Measurements from ENCODE around the gene DERA.
"Not testable (repeated sequence)": the region's sequence is repeated elsewhere in the genome, so short reads cannot be mapped to it uniquely, and the experiment has no call there.

The DERA gene

DNA sequence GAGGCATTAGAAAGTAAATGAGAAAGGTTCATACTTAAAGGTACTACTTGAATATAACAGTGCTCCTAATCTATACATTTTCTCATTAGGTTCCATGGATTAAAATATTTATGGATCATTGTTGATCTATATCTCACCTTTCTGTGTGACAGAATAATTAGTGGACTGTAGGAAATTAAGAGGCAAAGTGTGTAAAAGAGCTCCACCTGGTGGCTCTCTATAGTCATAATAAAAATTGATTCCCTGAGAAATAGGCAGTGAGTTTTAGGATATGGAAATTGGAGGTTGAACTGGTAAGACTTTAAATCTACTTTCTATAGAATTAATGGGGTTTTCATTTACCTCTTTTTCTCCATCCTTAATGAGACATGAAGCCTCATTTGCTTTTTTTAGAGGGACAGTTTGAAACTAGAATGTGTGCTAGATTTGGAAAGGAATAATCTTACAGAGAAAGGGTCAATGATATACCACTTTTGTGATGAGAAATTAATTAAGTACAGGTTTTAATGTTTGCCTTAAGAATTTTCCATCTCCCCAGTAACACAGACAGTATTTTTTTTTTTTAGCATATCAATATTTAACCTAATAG lies 11.8 kb upstream of the DERA start:
- DNase-seq (ENCODE audit: low read depth in 3 of 3, low spot score in 1 of 3) = no peak

DNA sequence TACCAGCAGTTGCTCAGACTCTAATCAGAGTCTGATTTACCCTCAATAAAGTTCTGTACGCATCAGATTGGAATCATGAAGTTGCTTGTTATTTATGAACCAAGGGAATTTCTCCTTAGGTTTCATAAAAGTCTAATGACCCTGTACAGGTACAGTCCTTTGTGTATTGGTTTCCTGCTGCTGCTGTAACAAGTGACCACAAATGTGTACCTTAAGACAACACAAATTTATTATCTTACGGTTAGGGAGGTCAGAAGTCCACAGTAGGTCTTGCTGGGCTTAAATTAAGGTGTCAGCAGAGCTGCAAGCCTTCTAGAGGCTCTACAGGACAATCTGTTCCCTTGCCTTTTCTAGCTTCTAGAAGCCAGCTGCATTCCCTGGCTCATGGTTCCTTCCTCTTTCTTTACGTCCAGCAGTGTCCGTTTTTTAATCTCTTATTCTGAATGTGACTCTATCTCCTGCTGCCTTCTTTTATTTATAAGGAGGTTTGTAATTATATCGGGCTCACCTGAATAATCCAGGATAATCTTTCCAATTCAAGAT lies 6.7 kb upstream of the DERA start:
- no peak for DNase-seq (ENCODE audit: low read depth in 3 of 3, low spot score in 1 of 3)

DNA sequence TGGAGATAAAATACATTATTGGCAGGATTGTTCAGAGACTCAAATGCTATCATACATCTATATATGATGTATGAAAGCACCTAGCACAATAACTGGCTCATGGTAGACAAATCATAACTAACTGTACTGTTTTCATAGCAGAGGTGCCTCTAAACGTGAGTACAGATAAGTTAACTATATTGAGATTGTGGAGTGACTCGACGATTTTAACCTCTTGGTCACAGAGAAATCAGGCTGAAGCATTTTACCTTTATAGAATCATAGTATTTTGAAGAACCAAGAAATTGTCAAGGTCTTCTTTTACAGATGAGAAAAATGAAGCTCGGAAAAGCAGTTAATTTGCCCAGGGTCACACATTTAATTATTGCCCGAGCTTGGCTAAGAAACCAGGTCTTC lies 666 bp upstream of the DERA start:
- DNase-seq (ENCODE audit: low read depth in 3 of 3, low spot score in 1 of 3) = no peak

DNA sequence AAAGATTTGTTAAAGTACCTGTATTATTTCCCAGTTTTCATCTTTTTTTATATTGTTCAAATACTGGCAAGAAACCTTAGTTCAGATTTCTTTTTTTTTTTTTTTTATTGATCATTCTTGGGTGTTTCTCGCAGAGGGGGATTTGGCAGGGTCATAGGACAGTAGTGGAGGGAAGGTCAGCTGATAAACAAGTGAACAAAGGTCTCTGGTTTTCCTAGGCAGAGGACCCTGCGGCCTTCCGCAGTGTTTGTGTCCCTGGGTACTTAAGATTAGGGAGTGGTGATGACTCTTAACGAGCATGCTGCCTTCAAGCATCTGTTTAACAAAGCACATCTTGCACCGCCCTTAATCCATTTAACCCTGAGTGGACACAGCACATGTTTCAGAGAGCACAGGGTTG lies 799 bp downstream of the DERA start:
- DNase-seq (ENCODE audit: low read depth in 3 of 3, low spot score in 1 of 3) = not testable (repeated sequence)

DNA sequence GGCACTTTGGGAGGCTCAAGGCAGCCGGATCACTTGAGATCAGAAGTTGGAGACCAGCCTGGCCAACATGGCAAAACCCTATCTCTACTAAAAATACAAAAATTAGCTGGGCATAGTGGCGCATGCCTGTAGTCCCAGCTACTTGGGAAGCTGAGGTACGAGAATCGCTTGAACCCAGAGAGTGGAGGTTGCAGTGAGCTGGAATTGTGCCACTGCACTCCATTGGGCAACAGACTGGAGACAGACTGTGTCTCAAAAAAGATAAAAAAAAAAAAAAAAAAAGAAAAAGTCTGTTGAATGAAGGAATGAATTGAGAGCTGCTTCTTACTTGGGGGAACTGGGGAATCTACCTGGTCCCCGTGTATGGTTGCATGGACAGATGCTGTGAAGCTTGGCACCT lies 3.0 kb downstream of the DERA start:
- not testable (repeated sequence) for DNase-seq (ENCODE audit: low read depth in 3 of 3, low spot score in 1 of 3)

DNA sequence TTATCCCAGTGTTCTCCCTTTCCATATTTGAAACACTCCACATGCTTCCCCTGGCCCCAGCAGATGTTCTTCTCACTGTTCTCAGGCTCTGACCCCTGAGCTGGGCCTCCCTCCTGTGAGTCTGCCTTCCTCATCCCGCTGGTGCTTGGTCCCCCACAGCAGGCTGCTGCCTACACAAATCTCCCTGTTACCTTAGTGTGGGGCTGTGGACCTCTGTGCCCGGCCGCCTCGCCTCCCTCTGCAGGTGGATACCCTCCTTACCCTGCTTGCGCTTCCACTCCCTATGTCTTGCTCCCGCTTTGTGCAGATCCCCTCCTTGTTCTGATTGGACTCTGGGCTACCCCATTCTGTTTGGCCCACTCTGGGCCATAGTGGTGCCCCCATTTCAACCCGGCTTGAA lies 6.9 kb downstream of the DERA start:
- no peak for DNase-seq (ENCODE audit: low read depth in 3 of 3, low spot score in 1 of 3)

DNA sequence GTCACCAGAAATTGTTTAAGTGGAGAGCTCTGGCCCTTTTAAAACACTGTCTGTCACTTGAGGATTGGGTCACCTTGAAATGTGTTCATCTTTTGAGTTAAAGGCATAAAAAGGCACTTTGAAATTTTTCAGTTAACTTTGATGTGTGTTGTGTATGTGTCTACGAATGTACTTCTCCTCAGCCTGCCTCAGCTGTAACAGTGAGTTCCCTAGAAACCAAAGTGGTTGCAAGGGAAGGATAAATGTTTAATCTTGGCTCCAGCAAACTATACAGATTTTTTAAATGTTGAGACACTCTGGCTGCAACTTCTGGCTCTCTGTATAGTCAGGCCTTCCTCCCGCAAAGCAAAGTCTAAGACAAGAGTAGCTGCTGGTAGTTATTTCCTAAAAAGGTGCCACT lies 8.3 kb downstream of the DERA start:
- DNase-seq (ENCODE audit: low read depth in 3 of 3, low spot score in 1 of 3) = no peak

DNA sequence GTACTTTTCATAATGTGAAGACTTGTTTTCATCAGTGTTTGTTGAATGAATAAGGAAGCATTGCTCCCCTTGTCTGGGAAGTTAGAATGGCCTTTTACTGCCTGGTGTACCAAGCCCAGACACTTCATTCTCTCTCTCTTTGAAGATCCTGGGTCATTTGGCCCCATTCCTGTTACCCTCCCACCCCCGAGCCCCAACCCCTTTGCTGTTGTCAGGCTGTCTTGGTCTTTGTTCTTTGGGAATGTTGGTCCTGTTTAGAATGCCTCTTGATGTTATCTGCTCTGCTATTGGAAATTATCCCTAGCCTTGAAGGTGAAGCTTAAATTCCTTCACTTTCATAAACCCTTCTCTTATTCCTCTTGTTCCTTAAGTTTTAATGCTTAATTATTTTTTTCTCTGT lies 13.8 kb downstream of the DERA start:
- DNase-seq (ENCODE audit: low read depth in 3 of 3, low spot score in 1 of 3) = no peak

DNA sequence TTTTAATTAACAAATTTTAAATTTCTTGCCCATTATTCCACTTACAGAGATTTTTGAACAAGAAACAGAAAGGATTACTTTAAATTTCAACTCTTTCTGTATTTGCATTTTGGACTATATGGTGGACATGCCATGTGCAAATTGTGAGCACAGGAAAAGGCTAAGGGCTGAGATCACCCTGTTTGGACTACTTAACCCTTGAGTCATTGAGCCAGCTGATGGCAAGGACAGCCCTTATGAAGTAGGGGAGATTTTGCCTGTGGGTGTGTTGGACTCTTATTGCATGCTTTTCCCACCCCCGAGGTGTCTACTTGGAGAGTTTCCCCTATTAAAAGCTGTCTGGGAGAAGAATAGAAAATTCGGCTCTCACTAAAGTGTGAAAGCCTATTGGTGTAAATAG lies 17.2 kb downstream of the DERA start:
- no peak for DNase-seq (ENCODE audit: low read depth in 3 of 3, low spot score in 1 of 3)

DNA sequence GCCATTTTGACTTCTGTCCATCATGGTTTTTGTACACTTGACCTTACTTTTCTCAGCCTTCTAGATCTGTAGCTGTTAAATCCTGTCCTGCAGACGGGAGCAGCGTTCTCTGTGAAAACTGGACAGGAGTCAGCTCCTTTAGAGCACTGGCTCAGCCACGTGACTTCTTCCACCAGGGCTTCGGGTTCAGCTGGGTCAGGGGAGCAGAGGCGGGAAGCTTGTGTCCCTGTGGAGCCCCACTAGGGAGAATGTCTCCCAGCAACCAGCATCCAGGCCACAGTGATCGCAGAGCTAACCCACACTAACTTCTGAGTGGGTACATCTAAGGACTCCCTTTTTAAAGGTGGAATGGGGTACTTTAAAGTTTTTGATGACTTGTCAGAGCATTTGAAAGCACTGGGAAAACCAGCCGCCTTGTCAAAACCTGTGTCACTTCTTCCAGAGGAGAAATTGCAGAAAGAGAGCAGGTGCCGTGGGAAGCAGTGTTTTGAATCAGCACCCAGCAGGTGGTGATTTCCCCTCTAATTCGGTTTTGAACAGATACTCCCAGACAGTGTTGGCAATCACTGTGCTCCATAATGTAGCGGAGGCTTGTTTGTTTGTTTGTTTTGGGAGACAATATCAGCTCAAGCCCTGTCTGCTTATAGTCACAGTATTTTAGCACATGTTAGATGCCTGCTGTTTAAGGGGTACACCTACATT lies 17.9 kb downstream of the DERA start:
- DNase-seq (ENCODE audit: low read depth in 3 of 3, low spot score in 1 of 3) = no peak

DNA sequence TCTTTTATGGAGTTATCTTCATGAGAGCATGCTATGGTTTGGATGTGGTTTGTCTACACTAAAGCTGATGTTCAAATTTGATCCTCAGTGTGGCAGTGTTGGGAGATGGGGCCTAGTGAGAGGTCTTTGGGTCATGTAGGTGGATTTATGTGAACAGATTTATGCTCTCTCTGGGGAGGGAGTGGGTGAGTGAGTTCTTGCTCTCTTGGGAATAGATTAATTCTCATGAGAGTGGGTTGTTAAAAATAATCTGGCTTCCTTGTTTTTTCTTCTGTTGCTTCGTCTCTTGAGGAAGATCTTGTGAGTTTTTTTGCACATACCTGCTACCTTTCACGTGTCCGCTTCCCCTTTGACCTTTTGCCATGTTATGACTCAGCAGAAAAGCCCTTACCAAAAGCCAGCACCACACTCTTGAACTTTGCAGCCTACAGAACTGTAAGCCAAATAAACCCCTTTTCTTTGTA lies 20.5 kb downstream of the DERA start:
- DNase-seq (ENCODE audit: low read depth in 3 of 3, low spot score in 1 of 3) = no peak

DNA sequence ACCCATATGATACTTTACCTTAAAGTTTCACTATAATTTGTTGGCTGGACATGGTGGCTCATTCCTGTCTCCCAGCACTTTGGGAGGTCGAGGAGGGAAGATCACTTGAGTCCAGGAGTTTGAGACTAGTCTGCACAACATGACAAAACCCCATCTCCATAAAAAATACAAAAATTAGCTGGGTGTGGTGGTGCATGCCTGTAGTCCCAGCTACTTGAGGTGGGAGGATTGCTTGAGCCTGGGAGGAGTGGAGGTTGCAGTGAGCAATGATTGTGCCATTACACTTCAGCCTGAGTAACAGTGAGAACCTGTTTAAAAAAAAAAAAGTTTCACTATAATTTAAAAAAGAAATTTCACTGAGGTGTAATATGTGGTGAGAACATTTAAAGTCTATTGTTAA lies 21.2 kb downstream of the DERA start:
- no peak for DNase-seq (ENCODE audit: low read depth in 3 of 3, low spot score in 1 of 3)

DNA sequence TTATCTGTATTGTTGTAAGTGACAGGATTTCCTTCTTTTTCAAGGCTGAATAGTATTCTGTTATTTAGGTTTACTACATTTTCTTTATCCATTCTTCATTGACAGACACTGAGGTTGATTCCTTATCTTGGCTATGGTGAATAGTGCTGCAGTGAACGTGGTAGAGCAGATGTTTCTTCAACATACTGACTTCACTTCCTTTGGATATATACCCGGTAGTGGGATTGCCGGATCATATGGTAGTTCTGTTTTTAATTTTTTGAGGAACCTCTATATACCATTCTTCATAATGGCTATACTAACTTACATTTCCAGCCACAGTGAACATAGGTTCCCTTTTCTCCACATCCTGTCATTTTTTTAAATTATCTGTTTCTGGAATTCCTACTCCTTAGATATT lies 21.8 kb downstream of the DERA start:
- no peak for DNase-seq (ENCODE audit: low read depth in 3 of 3, low spot score in 1 of 3)

DNA sequence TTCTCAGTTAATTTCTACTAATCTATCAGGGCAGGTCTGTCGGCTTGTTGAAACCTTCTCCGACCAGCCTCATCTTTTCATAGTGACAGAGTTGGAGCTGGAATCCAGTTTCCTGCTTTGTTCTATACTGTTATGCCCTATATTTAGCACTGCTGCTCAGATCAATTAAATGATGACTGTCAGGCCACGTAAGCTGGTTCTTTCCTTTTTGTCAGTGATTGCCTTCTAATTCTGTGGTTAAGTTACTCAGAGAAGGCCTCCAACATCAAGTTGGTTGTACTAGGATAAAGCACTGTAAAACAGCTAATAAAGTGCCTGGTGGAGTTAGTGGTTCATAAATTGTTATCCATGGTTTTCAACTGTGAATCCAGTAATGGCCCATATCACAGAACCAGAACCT lies 22.6 kb downstream of the DERA start:
- DNase-seq (ENCODE audit: low read depth in 3 of 3, low spot score in 1 of 3) = no peak

DNA sequence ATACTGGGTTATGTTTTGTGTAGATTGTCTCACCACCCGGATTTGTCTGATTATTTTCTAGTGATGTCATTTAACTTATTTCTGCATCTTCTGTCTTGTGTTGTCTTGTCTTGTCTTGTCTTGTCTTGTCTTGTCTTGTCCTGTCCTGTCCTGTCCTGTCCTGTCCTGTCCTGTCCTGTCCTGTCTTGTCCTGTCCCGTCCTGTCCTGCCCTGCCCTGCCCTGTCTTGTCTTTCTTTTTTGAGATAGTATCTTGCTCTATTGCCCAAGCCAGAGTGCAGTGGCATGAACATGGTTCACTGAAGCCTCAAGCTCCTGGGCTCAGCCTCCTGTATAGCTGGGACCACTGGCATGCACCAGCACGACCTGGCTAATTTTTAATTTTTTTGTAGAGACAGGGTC lies 25.6 kb downstream of the DERA start:
- no peak for DNase-seq (ENCODE audit: low read depth in 3 of 3, low spot score in 1 of 3)

DNA sequence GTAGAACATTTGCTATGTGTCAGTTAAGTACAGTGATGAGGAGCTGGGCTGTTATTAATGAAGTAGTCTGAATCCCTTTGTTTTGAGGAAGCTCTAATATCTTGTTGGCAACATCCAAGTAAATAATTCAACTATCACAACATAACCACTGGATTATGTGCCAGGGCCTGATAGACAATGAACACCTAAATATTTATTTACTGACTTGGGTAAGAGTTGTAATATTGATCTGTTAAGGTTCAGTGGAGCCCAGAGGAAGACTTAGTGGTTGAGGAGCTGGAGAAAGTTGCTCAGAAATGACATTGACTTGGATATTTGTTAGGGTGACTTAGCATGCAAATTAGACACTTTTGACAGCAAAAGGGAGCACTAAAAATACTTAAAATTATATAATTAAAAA lies 26.8 kb downstream of the DERA start:
- DNase-seq (ENCODE audit: low read depth in 3 of 3, low spot score in 1 of 3) = no peak

DNA sequence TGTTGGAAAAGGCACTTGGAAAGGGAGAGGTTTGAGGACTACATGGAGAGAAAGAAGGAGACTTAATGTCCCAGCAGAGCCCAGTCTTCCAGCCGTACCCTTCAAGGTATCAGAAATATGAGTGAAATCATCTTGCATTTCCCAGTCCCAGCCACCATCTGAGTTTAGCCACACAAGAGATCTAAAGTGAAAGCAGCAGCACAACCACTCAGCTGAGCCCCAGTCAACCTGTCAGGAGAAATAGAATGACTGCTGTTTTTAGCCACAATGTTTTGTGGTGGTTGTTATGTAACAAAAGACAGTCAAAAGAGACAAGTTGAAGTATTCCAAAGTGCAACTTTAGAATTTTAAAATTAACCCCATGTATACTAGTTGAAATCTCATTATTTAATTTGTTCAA lies 28.0 kb downstream of the DERA start:
- DNase-seq (ENCODE audit: low read depth in 3 of 3, low spot score in 1 of 3) = no peak

DNA sequence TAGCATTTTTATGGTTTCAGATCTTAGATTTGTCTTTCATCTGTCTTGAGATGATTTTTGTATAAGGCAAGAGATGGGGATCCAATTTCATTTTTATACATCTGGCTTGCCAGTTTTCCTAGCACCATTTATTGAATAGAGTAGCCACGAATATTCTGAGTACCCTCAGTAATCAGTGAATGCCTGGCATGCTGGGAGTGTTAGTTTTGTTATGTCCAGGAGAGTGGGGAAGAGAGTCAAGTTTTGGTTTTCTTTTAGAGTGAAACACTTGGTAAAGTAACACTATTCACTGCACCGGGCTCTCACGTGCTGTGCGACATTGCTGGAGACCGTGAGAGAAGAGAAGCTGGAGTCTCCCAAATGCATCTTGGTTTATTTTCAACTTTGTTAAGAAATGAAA lies 31.3 kb downstream of the DERA start:
- DNase-seq (ENCODE audit: low read depth in 3 of 3, low spot score in 1 of 3) = no peak

DNA sequence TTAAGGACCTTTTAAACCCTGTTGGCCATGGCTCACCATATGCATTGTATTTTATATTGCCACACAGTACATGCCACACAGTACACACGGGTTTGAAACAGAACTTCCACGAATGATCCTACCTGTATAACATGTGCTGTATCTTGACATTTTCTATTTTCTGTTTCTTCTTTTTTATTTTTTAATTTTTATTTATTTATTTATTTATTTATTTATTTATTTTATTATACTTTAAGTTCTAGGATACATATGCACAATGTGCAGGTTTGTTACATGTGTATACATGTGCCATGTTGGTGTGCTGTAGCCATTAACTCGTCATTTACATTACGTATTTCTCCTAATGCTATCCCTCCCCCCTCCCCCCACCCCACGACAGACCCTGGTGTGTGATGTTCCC lies 32.4 kb downstream of the DERA start:
- not testable (repeated sequence) for DNase-seq (ENCODE audit: low read depth in 3 of 3, low spot score in 1 of 3)

DNA sequence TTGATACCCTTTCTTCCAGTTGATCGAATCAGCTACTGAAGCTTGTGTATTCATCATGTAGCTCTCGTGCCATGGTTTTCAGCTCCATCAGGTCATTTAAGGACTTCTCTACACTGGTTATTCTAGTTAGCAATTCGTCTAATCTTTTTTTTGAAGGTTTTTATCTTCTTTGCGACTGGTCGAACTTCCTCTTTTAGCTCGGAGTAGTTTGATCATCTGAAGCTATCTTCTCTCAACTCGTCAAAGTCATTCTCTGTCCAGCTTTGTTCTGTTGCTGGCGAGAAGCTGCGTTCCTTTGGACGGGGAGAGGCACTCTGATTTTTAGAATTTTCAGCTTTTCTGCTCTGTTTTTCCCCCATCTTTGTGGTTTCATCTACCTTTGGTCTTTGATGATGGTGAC lies 37.3 kb downstream of the DERA start:
- DNase-seq (ENCODE audit: low read depth in 3 of 3, low spot score in 1 of 3) = not testable (repeated sequence)

DNA sequence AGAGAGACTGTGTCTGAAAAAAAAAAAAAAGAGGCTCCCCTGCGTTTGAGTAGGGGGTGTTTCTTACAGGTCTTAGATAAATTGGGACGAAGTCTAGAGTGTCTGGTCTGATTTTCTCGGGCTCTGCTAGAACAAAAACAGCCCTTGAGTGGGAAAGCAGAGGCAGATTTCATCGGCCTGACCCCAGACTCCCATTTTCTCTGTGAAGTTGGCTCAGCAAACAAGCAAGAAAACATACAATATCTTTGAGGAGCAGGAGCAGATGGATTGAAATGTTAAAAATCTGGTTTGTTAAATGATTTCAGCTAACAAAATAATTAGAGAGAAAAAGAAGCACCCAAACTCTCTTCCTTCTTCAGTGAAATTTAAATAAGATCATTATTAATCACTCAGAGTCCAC lies 44.1 kb downstream of the DERA start:
- DNase-seq (ENCODE audit: low read depth in 3 of 3, low spot score in 1 of 3) = no peak

DNA sequence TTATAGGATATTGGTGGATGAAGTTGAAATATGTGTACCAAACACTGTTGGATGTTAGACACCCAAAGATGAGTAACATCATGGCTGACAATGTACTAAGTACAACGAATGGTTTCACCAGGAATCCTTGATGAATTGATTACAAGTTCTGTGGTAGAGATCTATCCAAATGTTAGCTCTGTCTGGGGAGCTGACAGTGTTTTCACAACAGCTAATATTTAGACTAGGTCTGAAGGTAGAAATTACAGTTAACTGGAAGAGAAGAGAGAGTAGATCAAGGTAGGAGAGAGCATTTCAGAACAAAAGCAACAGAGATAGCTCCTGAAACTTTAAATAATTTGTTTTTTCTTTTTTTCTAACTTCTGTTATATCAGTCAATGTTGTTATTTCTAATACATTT lies 44.9 kb downstream of the DERA start:
- no peak for DNase-seq (ENCODE audit: low read depth in 3 of 3, low spot score in 1 of 3)
